SJSA1 (cell line): ENCODE results near the gene IQCM. TPM values are rescaled to one million over a fixed set of nuclear protein-coding genes. Genes with fewer than 3 reads are reported as not detected.
"Not testable (repeated sequence)": the region's sequence is repeated elsewhere in the genome, so short reads cannot be mapped to it uniquely, and the experiment has no call there.

Experiments
- DNase-seq, 2 experiments: peaks; one replicate each; pipeline ENCODE4 v3.0.0-alpha.2; 2015 to 2020; ENCODE audit warnings: low spot score in 2 of 2, low read depth in 1 of 2
- H3K27ac ChIP-seq: fragments of 250-450 bp; sonication (Bioruptor Pico); 2 replicates; pipeline ENCODE4 v1.5.1; 2020; ENCODE audit warnings: mild to moderate bottlenecking, moderate library complexity
- H3K27me3 ChIP-seq: fragments of 250-450 bp; sonication (Bioruptor Pico); replicated peaks from 2 replicates; pipeline ENCODE4 v1.5.1; 2020; ENCODE audit warnings: mild to moderate bottlenecking, moderate library complexity
- H3K36me3 ChIP-seq: fragments of 250-450 bp; sonication (Bioruptor Pico); 2 replicates; pipeline ENCODE4 v1.5.1; 2020; ENCODE audit warnings: mild to moderate bottlenecking
- H3K4me1 ChIP-seq: fragments of 250-450 bp; sonication (Bioruptor Pico); replicated peaks from 2 replicates; pipeline ENCODE4 v1.6.1; 2021; ENCODE audit warnings: mild to moderate bottlenecking
- H3K4me3 ChIP-seq: fragments of 250-450 bp; sonication (Bioruptor Pico); 2 replicates; pipeline ENCODE4 v1.5.1; 2020; ENCODE audit warnings: mild to moderate bottlenecking
- H3K9me3 ChIP-seq: fragments of 250-450 bp; sonication (Bioruptor Pico); replicated peaks from 2 replicates; pipeline ENCODE4 v1.5.1; 2020; ENCODE audit warnings: mild to moderate bottlenecking
- total RNA-seq: library from RNA; depleted of rRNA; stranded (reverse); fragments of >200 nt; shearing (Covaris generic); gene quantifications from 2 replicates; pipeline ENCODE4 v1.2.3, GENCODE V29; 2014

IQCM gene
- total RNA-seq, 1 experiment from 2014 or later: not detected

GRCh38 chr4:149498246-149498645, 317.4 kb downstream of the IQCM start:
- H3K4me3 ChIP-seq: no peak overlapping the region
- H3K27ac ChIP-seq: no peak overlapping the region
- no peaks in the 10 kb centered on the region for H3K9me3 ChIP-seq
- H3K27me3 ChIP-seq: no peaks in the 10 kb centered on the region
- no peaks in the 10 kb centered on the region for H3K4me1 ChIP-seq
- no peaks in the 10 kb centered on the region for H3K36me3 ChIP-seq
- no peak for DNase-seq

GRCh38 chr4:149493492-149493891, 322.2 kb downstream of the IQCM start:
- no peak overlapping the region for H3K27ac ChIP-seq
- DNase-seq: no peak
- no peaks in the 10 kb centered on the region for H3K27me3 ChIP-seq
- H3K9me3 ChIP-seq: no peaks in the 10 kb centered on the region
- no peaks in the 10 kb centered on the region for H3K36me3 ChIP-seq
- H3K4me3 ChIP-seq: no peak overlapping the region
- H3K4me1 ChIP-seq: no peaks in the 10 kb centered on the region

GRCh38 chr4:149489321-149489720, 326.3 kb downstream of the IQCM start:
- no peaks in the 10 kb centered on the region for H3K4me1 ChIP-seq
- H3K27ac ChIP-seq: no peak overlapping the region
- no peaks in the 10 kb centered on the region for H3K27me3 ChIP-seq
- H3K9me3 ChIP-seq: no peaks in the 10 kb centered on the region
- no peaks in the 10 kb centered on the region for H3K36me3 ChIP-seq
- H3K4me3 ChIP-seq: no peak overlapping the region
- no peak for DNase-seq

- H3K4me3 ChIP-seq: no peak overlapping the region
- H3K9me3 ChIP-seq: no peaks in the 10 kb centered on the region
- no peak overlapping the region for H3K27ac ChIP-seq
- no peaks in the 10 kb centered on the region for H3K36me3 ChIP-seq
- no peaks in the 10 kb centered on the region for H3K4me1 ChIP-seq
- no peaks in the 10 kb centered on the region for H3K27me3 ChIP-seq
- no peak for DNase-seq
Measured at GRCh38 chr4:149486861-149487260, 328.8 kb downstream of the IQCM start.

GRCh38 chr4:149468669-149469068, 347.0 kb downstream of the IQCM start:
- not testable (repeated sequence) for H3K9me3 ChIP-seq, H3K27me3 ChIP-seq, H3K36me3 ChIP-seq, H3K27ac ChIP-seq, H3K4me1 ChIP-seq, DNase-seq, H3K4me3 ChIP-seq

GRCh38 chr4:149466446-149466845, 349.2 kb downstream of the IQCM start:
- H3K27me3 ChIP-seq: no peaks in the 10 kb centered on the region
- DNase-seq: no peak
- H3K27ac ChIP-seq: no peak overlapping the region
- H3K9me3 ChIP-seq: no peaks in the 10 kb centered on the region
- H3K36me3 ChIP-seq: no peaks in the 10 kb centered on the region
- no peak overlapping the region for H3K4me3 ChIP-seq
- no peaks in the 10 kb centered on the region for H3K4me1 ChIP-seq

- Histone ChIP-seq H3K9me3 (no peaks in the 10 kb centered on the region), H3K4me3 (no peak overlapping the region), H3K27ac (no peak overlapping the region), H3K36me3 (no peaks in the 10 kb centered on the region), H3K27me3 (no peaks in the 10 kb centered on the region), H3K4me1 (no peaks in the 10 kb centered on the region)
- no peak for DNase-seq
Measured at GRCh38 chr4:149465955-149466354, 349.7 kb downstream of the IQCM start.

- no peak overlapping the region for H3K4me3 ChIP-seq
- no peaks in the 10 kb centered on the region for H3K27me3 ChIP-seq
- 0 out of 2 replicates have a peak, but pooled peaks cover 6% of the 10 kb centered on the region for H3K4me1 ChIP-seq
- no peaks in the 10 kb centered on the region for H3K9me3 ChIP-seq
- no peaks in the 10 kb centered on the region for H3K36me3 ChIP-seq
- no peak for DNase-seq
- H3K27ac ChIP-seq: no peak overlapping the region
Measured at GRCh38 chr4:149443537-149443936, 372.1 kb downstream of the IQCM start.

GRCh38 chr4:149441338-149441737, 374.3 kb downstream of the IQCM start:
- Histone ChIP-seq H3K27me3 (no peaks in the 10 kb centered on the region), H3K4me1 (0 out of 2 replicates have a peak, but pooled peaks cover 6% of the 10 kb centered on the region), H3K4me3 (no peak overlapping the region), H3K27ac (no peak overlapping the region), H3K36me3 (no peaks in the 10 kb centered on the region), H3K9me3 (no peaks in the 10 kb centered on the region)
- no peak for DNase-seq

GRCh38 chr4:149426461-149426860, 389.2 kb downstream of the IQCM start:
- no peaks in the 10 kb centered on the region for H3K9me3 ChIP-seq
- no peaks in the 10 kb centered on the region; the same call in 1 of the 2 replicates for H3K27me3 ChIP-seq
- no peaks in the 10 kb centered on the region for H3K4me1 ChIP-seq
- no peak for DNase-seq
- no peak overlapping the region for H3K4me3 ChIP-seq
- H3K36me3 ChIP-seq: no peaks in the 10 kb centered on the region
- H3K27ac ChIP-seq: no peak overlapping the region

GRCh38 chr4:149409555-149409962, 406.1 kb downstream of the IQCM start:
- H3K9me3 ChIP-seq: no peaks in the 10 kb centered on the region
- H3K27ac ChIP-seq: peak overlapping the region; percentile 88
- H3K27me3 ChIP-seq: no peaks in the 10 kb centered on the region
- H3K36me3 ChIP-seq: no peaks in the 10 kb centered on the region
- no peak for DNase-seq
- H3K4me3 ChIP-seq: no peak overlapping the region
- peaks cover 14% of the 10 kb centered on the region for H3K4me1 ChIP-seq

- DNase-seq: peak; percentile 54 to 71
- H3K4me1 ChIP-seq: peaks cover 14% of the 10 kb centered on the region
- no peaks in the 10 kb centered on the region for H3K36me3 ChIP-seq
- no peaks in the 10 kb centered on the region for H3K27me3 ChIP-seq
- H3K27ac ChIP-seq: peak overlapping the region; percentile 88
- no peaks in the 10 kb centered on the region for H3K9me3 ChIP-seq
- no peak overlapping the region for H3K4me3 ChIP-seq
Measured at GRCh38 chr4:149409146-149409545, 406.5 kb downstream of the IQCM start.

- Histone ChIP-seq H3K4me3 (no peak overlapping the region), H3K4me1 (peaks cover 4% of the 10 kb centered on the region), H3K36me3 (no peaks in the 10 kb centered on the region), H3K27ac (no peak overlapping the region), H3K9me3 (no peaks in the 10 kb centered on the region), H3K27me3 (no peaks in the 10 kb centered on the region)
- DNase-seq: no peak
Measured at GRCh38 chr4:149404143-149404542, 411.5 kb downstream of the IQCM start.

- DNase-seq: no peak
- Histone ChIP-seq H3K9me3 (no peaks in the 10 kb centered on the region), H3K4me3 (no peak overlapping the region), H3K36me3 (no peaks in the 10 kb centered on the region), H3K27me3 (no peaks in the 10 kb centered on the region), H3K27ac (no peak overlapping the region), H3K4me1 (no peaks in the 10 kb centered on the region)
Measured at GRCh38 chr4:149403081-149403480, 412.6 kb downstream of the IQCM start.

- DNase-seq: no peak
- Histone ChIP-seq H3K27me3 (no peaks in the 10 kb centered on the region), H3K9me3 (no peaks in the 10 kb centered on the region), H3K4me3 (no peak overlapping the region), H3K4me1 (no peaks in the 10 kb centered on the region), H3K36me3 (no peaks in the 10 kb centered on the region), H3K27ac (no peak overlapping the region)
Measured at GRCh38 chr4:149398993-149399392, 416.6 kb downstream of the IQCM start.
